M059J (cell line): ENCODE measurements around the gene KCNMB2. TPM values are rescaled to one million over a fixed set of nuclear protein-coding genes. Genes with fewer than 3 reads are reported as not detected.

Experiments
- DNase-seq: peaks from one replicate; pipeline ENCODE4 v3.0.0-alpha.2; 2012; ENCODE audit warnings: low read depth
- total RNA-seq: library from RNA; depleted of rRNA; stranded (reverse); fragments of >200 nt; shearing (Covaris generic); gene quantifications from 2 replicates; pipeline ENCODE4 v1.2.3, GENCODE V29; 2014

Gene KCNMB2
- total RNA-seq, 1 experiment from 2014 or later, result 7.9 TPM

DNA sequence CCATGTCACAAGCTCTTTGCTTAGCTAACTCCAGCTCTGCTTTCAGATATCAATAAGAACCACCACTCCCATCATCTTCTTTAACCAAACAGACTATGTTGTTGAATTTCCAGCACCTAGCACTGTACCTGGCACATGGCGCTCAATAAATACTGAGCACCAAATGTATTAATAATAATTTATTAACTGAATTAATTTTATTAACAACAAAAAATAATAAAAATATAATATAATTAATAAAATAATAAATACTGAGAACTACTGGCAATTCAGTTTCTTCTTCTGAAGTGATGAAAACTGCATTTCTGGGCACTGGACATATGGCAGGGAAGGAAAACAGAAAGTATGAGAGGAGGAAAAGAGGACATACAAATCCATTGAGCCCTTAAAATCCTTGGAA is 271.5 kb downstream of the KCNMB2 start:
- no peak for DNase-seq

DNA sequence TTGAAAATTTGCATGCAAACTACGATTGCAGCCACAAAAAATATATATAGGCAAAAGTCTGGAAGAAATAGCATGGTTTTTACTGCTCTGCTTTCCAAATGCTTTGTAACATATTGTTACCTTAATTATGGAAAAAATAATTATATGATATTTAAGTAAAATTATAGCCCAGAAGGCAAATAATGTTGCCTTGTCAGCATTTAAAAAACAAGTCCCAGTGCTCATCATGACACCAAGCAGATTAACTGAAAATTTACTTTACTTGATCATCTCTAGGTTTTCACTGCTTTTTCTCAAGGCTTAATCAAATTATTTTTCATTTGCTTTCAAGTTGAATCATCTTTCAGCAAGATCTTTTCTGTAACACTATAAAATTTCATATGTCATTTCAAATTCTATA is 272.5 kb downstream of the KCNMB2 start:
- no peak for DNase-seq

- no peak for DNase-seq
Observed at GRCh38 chr3:178810181-178810580, 273.9 kb downstream of the KCNMB2 start.

DNA sequence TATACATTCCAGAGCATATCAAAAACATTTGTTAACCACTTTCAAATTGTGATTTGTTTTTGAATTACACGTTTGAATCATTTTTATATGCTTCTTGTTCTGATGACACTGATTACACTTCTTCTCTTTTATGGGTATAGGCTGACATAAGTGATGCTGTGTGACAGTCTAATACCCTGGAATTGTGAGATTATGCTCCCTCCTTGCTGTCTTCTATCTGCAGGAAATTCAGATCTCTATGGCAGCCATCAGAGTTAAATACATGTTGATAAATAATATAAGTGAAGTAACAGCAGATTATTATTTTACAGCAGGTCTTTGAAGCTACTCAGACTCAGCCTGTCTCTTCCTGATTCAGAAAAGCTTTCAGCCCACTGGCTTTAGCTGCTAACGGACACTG is 286.5 kb downstream of the KCNMB2 start:
- DNase-seq, result no peak

DNA sequence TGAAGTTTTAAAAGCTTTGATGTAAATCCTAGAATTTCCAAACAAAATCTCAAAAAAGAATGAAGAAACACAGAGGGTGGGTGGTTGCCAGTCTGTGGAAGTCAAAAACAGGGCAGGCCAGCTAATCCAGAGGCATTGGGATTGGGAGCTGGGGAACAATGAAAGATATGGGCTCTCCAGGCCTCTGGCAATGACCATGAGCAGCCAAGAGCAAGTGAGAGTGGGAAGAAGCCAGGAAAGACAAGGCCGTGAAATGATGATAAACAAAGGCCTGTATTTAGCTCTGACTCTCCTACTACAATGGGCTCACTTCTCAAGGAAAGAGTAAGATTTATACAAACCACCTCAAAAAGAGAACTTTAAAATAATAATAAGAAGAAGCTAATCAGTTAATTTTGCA is 286.9 kb downstream of the KCNMB2 start:
- no peak for DNase-seq

- peak; percentile 40 for DNase-seq
Observed at GRCh38 chr3:178823591-178824246, 287.5 kb downstream of the KCNMB2 start.

GRCh38 chr3:178826435-178827123 is 290.3 kb downstream of the KCNMB2 start:
- DNase-seq, result no peak

GRCh38 chr3:178827285-178827856 is 291.1 kb downstream of the KCNMB2 start:
- DNase-seq, result no peak

DNA sequence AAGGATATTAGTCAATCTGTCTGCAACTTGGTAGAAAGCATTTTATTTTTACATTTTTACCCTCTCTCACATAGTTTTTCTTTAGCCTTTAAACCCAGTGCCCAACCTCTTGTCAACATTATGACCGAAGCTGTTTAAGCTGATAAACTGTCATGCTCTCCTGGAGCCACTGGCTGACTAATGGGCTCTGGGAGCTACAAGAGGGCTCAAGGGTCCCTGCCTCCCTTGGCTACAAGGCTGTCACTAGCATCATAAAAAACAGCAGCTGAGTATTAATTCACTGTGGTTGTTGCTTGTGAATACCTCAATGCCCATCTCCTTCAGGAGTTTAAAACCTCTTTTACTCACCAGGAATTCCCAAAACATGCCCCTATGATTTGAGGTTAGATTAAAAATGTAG is 297.5 kb downstream of the KCNMB2 start:
- DNase-seq, result no peak

DNA sequence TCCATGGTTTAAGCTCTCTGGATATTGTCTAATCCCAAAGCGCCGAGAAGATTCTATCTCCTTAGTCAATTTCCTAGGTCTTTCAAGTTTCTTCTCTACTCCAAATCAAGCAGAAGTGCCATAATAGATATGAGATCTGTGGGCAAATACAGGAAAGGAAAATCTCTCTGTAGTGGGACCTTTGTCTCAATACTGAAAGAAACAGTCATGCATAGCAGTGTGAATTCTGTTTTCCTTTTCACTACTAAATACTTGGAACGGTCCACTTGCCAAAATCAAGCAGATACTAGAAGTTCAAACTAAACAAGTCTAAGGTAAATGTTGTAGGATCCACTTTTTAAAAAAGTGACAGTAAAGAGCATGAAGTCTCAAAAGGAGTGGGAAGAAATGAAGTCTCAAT is 298.8 kb downstream of the KCNMB2 start:
- no peak for DNase-seq

- DNase-seq, result no peak
Observed at GRCh38 chr3:178837512-178837911, 301.3 kb downstream of the KCNMB2 start.

DNA sequence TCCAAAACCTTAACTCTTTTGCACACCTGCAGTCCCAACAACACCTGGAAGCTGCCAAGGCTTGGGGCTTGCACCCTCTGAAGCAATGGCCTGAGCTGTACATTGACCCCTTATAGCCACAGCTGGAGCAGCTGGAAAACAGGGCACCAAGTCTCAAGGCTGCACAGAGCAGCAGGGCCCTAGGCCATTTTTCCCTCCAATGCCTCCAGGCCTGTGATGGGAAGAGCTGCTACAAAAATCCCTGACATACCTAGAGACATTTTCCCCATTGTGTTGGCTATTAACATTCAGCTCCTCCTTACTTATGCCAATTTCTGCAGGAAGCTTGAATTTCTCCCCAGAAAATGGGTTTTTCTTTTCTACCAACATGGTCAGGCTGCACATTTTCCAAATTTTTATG is 304.4 kb downstream of the KCNMB2 start:
- DNase-seq, result no peak

DNA sequence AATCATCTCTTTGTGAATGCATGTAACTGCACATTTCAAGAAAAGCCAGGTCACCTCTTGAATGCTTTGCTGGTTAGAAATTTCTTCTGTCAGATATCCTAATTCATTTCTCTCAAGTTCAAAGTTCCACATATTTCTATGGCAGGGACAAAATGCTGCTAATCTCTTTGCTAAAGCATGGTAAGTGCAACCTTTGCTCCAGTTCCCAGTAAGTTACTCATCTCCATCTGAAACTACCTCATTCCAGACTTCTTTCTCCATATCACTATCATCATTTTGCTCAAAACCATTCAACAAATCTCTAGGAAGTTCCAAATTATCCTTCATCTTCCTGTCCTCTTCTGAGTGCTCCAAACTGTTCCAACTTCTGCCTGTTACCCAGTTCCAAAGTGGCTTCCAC is 304.8 kb downstream of the KCNMB2 start:
- no peak for DNase-seq

DNA sequence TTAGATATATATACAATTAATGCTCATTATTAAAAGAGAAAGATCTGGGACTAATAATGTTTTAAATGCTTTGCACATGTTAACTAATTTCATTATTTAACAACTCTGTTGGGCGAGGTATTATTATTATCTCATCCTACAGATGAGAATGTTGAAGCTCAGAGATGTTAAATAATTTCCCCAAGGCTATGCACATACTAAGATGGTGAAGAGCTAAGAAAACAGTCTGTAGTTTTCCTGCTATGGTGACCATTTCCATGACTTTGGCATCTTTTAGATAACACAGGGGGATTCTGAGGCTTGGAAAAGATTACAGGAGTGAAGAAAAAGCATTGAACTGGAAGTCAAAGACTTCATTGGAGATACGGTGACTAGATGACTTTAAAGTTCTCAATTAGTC is 308.7 kb downstream of the KCNMB2 start:
- DNase-seq, result no peak

DNA sequence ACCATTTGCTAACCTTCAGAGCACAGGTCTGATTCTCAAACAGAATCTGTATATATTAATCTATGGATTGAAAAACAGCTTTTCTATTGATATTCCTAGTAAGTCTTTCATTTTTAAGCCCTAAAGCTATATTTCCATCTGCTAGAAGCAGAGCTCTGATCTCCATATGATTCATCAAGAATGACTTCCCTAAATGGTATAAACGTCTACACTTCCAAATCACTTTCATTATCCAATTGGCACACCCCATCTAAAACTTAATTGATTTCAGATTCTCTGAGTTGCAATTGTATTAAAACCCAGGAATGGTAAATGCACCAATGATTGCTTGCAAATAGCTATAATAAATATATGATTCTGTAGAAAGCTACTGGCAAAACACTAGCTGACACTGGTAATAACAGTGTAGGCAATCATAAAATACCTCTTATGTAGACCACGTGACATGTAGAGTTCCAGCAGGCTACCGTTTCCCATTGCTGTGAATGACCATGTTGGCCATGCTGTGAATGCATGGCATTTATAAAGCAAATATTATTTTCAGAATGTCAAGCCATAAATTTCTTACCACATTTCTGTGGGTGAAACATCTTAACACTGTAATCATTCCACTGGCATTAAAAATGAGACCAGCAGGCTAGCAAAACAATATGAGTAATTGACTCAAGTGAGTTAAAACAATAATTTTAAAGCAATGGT is 309.3 kb downstream of the KCNMB2 start:
- DNase-seq, result peak; percentile 57

DNA sequence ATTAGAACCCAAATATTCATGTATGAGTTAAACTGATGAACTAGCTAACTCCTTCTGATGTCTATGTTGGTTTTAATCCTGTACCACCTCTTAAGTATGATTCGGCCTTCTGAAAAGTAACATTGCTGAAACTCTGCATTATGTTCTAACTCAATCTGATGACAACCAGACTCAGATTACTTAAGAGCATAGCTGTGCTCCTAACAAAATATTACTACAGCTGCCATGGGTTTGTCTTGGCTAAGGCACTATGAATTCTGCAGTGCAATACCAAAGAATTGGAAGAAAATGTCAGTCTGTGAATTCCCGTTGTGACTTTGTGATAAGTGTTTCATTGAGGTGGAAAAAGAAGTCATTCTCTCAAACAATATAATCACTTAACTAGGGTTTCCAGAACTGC is 311.0 kb downstream of the KCNMB2 start:
- peak; percentile 11 for DNase-seq

GRCh38 chr3:178849199-178849910 is 313.1 kb downstream of the KCNMB2 start:
- DNase-seq, result peak; percentile 23

- DNase-seq, result no peak
Observed at GRCh38 chr3:178850450-178851190, 314.4 kb downstream of the KCNMB2 start.

DNA sequence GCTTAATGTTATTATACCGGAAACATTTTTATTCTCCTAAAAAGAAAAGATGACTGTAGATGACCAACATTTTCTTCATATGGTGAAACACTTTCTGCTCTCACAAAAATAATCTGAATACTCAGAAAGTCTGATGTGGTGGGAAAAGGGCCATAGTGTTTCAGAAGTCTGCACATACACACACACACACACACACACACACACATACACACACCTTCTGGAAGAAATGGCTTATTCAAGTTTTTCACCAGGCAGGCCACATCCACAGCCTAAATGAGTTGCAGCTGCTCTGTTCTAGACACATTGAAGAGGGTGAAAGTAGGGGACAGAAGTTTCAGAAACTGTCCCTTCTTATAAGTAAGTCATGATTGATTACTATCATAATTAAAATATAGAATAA is 315.3 kb downstream of the KCNMB2 start:
- no peak for DNase-seq

DNA sequence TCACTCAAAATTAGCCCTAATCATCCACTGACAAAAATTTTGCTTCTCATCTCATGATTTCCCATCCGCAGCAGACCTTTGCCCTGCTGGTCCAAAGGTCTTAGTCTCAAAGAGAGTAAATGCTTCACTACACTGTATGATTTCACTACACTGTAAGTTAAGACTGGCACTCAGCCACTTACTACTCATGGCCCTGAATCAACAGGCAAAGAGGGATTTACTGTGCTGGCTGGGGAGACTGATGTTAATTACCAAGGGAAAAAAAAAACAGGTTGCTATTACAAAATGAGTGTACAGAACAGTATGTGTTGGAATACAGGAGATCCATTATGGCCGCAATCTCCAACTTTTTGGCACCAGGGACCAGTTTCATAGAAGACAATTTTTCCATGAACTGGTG is 320.6 kb downstream of the KCNMB2 start:
- DNase-seq, result peak; percentile 30

DNA sequence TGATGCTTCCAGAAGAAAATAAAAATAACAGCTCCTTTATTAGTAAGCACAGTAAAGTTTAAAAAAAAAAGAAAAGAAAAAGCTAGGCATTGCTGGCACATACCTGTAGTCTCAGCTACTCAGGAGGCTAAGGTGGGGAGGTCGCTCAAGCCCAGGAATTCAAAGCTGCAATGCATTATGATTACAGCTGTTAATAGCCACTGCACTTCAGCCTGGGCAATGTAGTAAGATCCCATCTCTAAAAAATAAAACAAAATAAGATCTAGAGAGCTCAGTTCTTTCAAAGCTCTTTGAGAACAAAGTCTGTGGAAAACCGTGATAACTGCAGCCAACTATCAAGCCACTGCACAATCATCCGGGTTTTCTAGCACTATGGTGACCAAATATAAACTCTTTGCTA is 323.1 kb downstream of the KCNMB2 start:
- no peak for DNase-seq
